ENCODE measurements around the gene IL17D.

DNA sequence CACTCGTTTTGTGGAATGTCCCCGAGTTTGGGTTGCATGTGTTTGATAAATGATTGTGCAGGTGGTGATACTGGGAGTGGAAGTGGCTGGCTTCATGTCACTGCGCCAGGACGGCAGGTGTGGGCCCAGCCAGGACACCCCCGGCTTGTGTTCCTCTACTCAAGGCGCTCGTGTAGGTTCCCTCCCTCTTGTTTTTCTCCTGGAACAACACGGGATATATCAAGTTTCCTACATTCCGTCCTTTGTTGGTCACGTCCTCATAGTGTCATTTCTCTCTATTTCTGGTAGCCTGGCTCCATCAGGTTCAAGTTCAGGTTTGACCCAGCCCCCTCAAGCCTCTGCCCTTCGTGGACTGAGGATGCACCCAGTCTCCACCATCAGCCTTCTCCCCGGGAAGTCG, 16.3 kb downstream of the IL17D start:
- no peak for TF ChIP-seq EZH2 (IDR thresholded peaks at IDR 0.05; ENCODE audit: insufficient read depth, poor library complexity, severe bottlenecking)
- TF ChIP-seq EZH2phosphoT487 (IDR thresholded peaks at IDR 0.05; ENCODE audit: insufficient read depth, low read depth): no peak

All from GM23248 (cell line).